ENCODE results near the gene CEMIP2.

DNA sequence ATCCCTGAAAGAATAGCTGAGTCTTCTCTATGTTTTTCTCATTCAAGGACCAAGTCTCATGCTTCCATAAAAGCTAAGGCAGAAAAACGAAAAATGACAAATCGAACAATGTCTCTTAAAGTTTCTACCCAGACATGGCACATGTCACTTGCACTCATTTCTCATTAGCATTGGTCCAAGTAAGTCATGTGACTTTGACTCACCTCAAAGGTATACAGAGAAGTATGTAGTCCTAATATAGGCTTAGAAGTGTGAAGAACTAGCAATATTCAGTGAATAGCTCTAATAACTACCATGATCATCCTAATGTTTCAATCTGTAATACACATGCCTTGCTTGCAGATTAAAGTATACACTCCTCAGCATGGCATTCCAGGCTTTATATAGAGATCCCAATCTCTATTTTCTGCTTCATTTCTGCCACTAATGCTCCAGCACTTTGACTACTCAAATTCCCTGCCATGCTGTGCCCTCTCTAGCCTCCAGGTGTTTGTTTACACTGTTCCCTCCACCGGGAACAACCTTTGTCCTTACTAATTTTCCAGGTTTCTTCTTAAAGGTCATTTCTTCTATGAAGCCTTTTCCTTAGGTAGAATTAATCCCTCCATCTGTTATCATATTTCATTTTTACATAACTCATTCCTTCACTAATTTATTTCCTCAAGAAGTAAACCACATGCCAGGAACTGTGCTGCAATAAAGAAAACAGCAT lies 98.9 kb downstream of the CEMIP2 start:
- TF ChIP-seq, protein P1, sequence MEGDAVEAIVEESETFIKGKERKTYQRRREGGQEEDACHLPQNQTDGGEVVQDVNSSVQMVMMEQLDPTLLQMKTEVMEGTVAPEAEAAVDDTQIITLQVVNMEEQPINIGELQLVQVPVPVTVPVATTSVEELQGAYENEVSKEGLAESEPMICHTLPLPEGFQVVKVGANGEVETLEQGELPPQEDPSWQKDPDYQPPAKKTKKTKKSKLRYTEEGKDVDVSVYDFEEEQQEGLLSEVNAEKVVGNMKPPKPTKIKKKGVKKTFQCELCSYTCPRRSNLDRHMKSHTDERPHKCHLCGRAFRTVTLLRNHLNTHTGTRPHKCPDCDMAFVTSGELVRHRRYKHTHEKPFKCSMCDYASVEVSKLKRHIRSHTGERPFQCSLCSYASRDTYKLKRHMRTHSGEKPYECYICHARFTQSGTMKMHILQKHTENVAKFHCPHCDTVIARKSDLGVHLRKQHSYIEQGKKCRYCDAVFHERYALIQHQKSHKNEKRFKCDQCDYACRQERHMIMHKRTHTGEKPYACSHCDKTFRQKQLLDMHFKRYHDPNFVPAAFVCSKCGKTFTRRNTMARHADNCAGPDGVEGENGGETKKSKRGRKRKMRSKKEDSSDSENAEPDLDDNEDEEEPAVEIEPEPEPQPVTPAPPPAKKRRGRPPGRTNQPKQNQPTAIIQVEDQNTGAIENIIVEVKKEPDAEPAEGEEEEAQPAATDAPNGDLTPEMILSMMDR (conservative IDR thresholded peaks at IDR 0.05; ENCODE audit: low read depth, low read length): no peak
- no peak for TF ChIP-seq EZH2phosphoT487 (IDR thresholded peaks at IDR 0.05; ENCODE audit: borderline replicate concordance, low read length)
